Gastroesophageal sphincter (tissue), 4 donors: Measurements from ENCODE around the gene MMP28. TPM values are rescaled to one million over a fixed set of nuclear protein-coding genes. Genes with fewer than 3 reads are reported as not detected.
A peak's percentile ranks its signal among the peaks of the same experiment; 100 is the strongest.

Source experiments
- ATAC-seq: fragments of 150-250 bp; one replicate; pipeline ENCODE4 v1.9.1; 2016; ENCODE audit warnings: mild to moderate bottlenecking, moderate library complexity
- H3K27ac ChIP-seq, 4 donors: fragments of 200-600 bp; sonication (generic) in 3 of 4; 1 replicate in 3 of 4; 2 replicates in 1 of 4; pipeline ENCODE4 v1.5.1; 2016 to 2019
- H3K27me3 ChIP-seq: fragments of 200-600 bp; sonication (generic); one replicate; pipeline ENCODE4 v1.5.1; 2019
- H3K36me3 ChIP-seq, 2 donors: fragments of 200-600 bp; sonication (generic); one replicate each; pipeline ENCODE4 v1.5.1; 2019; ENCODE audit warnings: control low read depth in 1 of 2
- H3K4me1 ChIP-seq, 3 donors: fragments of 200-600 bp; sonication (generic); 1 replicate in 2 of 3; 2 replicates in 1 of 3; pipeline ENCODE4 v1.5.1; 2016 to 2019; ENCODE audit warnings: control low read depth in 2 of 3
- H3K4me3 ChIP-seq, 2 donors: fragments of 200-600 bp; sonication (generic); one replicate each; pipeline ENCODE4 v1.5.1; 2019; ENCODE audit warnings: mild to moderate bottlenecking in 1 of 2, moderate library complexity in 1 of 2
- H3K9me3 ChIP-seq, 3 donors: fragments of 200-600 bp; sonication (generic); one replicate each; pipeline ENCODE4 v1.5.1; 2017 to 2019; ENCODE audit warnings: control low read depth in 2 of 3
- EP300 ChIP-seq: sonication (generic); formaldehyde crosslinking; IDR thresholded peaks from one replicate; pipeline ENCODE4 v1.6.1; 2017; ENCODE audit warnings: antibody characterized with exemption, mild to moderate bottlenecking
- POLR2A ChIP-seq, 2 donors: fragments of 450-650 bp; IDR thresholded peaks; one replicate each; pipeline ENCODE4 v1.6.1; 2017; ENCODE audit warnings: antibody characterized with exemption in 2 of 2, mild to moderate bottlenecking in 2 of 2, moderate library complexity in 1 of 2
- POLR2AphosphoS5 ChIP-seq: sonication (generic); formaldehyde crosslinking; IDR thresholded peaks from one replicate; pipeline ENCODE4 v1.6.1; 2017; ENCODE audit warnings: antibody characterized with exemption
- WGBS, 2 donors: methylation state at CpG; one replicate each; pipeline ENCODE4 v1.1.5; 2018; ENCODE audit warnings: low coverage in 1 of 2; 5-methylcytosine and 5-hydroxymethylcytosine counted together
- total RNA-seq, 4 donors: library from RNA; depleted of rRNA; stranded (reverse); fragments of >200 nt; gene quantifications; one replicate each; pipeline ENCODE4 v1.1.0, GENCODE V29; 2016
- TF ChIP-seq, protein P1 (sequence below), 4 experiments: fragments of 200-600 bp in 2 of 4; fragments of 450-650 bp in 2 of 4; sonication (generic) in 1 of 4; IDR thresholded peaks; one replicate each; pipeline ENCODE4 v1.5.1; 2017 to 2019; ENCODE audit warnings: antibody characterized with exemption in 4 of 4, mild to moderate bottlenecking in 2 of 4, moderate library complexity in 2 of 4

The MMP28 gene
- total RNA-seq, 4 donors from 2014 or later, result 78.4 to 139 (median 97.3) TPM

GRCh38 chr17:35841101-35841500 lies 45.7 kb upstream of the MMP28 start:
- H3K4me1 ChIP-seq, result no peaks in the 10 kb centered on the region
- peaks cover 7 to 100% of the 10 kb centered on the region in 2 donors for H3K36me3 ChIP-seq

GRCh38 chr17:35825206-35825605 lies 29.8 kb upstream of the MMP28 start:
- Histone ChIP-seq H3K4me1 (peaks cover 0 to 29% (median under 1%) of the 10 kb centered on the region in 3 donors), H3K9me3 (no peaks in the 10 kb centered on the region), H3K4me3 (no peak overlapping the region), H3K27ac (no peak overlapping the region), H3K36me3 (peaks cover 0 to 91% of the 10 kb centered on the region in 2 donors), H3K27me3 (no peaks in the 10 kb centered on the region)
- ATAC-seq, result no peak
- 100% methylated on average over 1 of the region's 1 CpG; no CpG with 5 or more reads in 1 of the 2 donors for WGBS, 2 donors
- TF ChIP-seq POLR2AphosphoS5 (no peak), EP300 (no peak), POLR2A (IDR thresholded peaks at IDR 0.05) (no peak)
- TF ChIP-seq, protein P1, sequence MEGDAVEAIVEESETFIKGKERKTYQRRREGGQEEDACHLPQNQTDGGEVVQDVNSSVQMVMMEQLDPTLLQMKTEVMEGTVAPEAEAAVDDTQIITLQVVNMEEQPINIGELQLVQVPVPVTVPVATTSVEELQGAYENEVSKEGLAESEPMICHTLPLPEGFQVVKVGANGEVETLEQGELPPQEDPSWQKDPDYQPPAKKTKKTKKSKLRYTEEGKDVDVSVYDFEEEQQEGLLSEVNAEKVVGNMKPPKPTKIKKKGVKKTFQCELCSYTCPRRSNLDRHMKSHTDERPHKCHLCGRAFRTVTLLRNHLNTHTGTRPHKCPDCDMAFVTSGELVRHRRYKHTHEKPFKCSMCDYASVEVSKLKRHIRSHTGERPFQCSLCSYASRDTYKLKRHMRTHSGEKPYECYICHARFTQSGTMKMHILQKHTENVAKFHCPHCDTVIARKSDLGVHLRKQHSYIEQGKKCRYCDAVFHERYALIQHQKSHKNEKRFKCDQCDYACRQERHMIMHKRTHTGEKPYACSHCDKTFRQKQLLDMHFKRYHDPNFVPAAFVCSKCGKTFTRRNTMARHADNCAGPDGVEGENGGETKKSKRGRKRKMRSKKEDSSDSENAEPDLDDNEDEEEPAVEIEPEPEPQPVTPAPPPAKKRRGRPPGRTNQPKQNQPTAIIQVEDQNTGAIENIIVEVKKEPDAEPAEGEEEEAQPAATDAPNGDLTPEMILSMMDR (IDR thresholded peaks at IDR 0.05), result no peak

More at GRCh38 chr17:35841101-35841500, 45.7 kb upstream of the MMP28 start:
- no peak for ATAC-seq
- Histone ChIP-seq H3K27ac (no peak overlapping the region), H3K4me3 (no peak overlapping the region), H3K27me3 (no peaks in the 10 kb centered on the region), H3K9me3 (no peaks in the 10 kb centered on the region)
- TF ChIP-seq, protein P1 (IDR thresholded peaks at IDR 0.05), result no peak
- TF ChIP-seq POLR2A (IDR thresholded peaks at IDR 0.05) (no peak), POLR2AphosphoS5 (no peak), EP300 (no peak)
- WGBS, 2 donors, result 72 to 81% methylated on average over 3 of the region's 3 CpGs

- ATAC-seq, result peak; percentile 65
Measured at GRCh38 chr17:35821308-35821707, 25.9 kb upstream of the MMP28 start.

DNA sequence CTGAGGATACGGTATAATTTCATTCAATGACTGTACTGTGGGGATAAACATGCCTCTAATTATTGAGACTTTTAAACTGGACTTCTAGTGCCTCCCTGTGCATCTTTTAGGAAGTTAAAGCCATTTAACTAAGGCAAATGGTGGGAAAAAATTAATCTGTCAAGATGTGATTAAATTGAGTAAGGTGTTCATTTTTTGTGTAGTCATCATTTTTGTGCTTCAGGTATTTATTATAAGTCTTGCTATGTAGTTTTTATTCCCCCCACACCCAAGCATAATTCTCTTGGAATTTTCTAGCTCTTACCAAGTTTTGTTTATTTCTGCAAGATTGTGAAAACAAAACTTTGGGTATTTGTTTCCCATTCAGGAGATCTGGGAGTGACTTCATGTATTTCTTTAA lies 24.0 kb upstream of the MMP28 start:
- Histone ChIP-seq H3K4me3 (no peak overlapping the region), H3K4me1 (peaks cover 13 to 86% (median 19%) of the 10 kb centered on the region in 3 donors), H3K36me3 (peaks cover 0 to 62% of the 10 kb centered on the region in 2 donors), H3K27me3 (no peaks in the 10 kb centered on the region), H3K27ac (peak overlapping the region in 2 of 4 donors; percentile 77), H3K9me3 (no peaks in the 10 kb centered on the region)
- WGBS, 2 donors, result 33 to 48% methylated on average over 1 of the region's 1 CpG
- no peak for TF ChIP-seq POLR2AphosphoS5
- TF ChIP-seq, protein P1 (IDR thresholded peaks at IDR 0.05), result peak in 1 of 4 experiments; percentile 29
- ATAC-seq, result no peak

More at GRCh38 chr17:35821308-35821707, 25.9 kb upstream of the MMP28 start:
- H3K27me3 ChIP-seq, result no peaks in the 10 kb centered on the region
- 16 to 62% methylated on average over 2 of the region's 2 CpGs for WGBS, 2 donors
- TF ChIP-seq EP300 (no peak), POLR2A (IDR thresholded peaks at IDR 0.05) (no peak), POLR2AphosphoS5 (peak; percentile 67)
- TF ChIP-seq, protein P1 (IDR thresholded peaks at IDR 0.05), result no peak
- H3K27ac ChIP-seq, result peak overlapping the region; percentile 77 to 82 (median 80)
- H3K36me3 ChIP-seq, result peaks cover 0 to 75% of the 10 kb centered on the region in 2 donors
- no peak overlapping the region for H3K4me3 ChIP-seq
- peaks cover 6 to 67% (median 7%) of the 10 kb centered on the region in 3 donors for H3K4me1 ChIP-seq
- no peaks in the 10 kb centered on the region for H3K9me3 ChIP-seq

DNA sequence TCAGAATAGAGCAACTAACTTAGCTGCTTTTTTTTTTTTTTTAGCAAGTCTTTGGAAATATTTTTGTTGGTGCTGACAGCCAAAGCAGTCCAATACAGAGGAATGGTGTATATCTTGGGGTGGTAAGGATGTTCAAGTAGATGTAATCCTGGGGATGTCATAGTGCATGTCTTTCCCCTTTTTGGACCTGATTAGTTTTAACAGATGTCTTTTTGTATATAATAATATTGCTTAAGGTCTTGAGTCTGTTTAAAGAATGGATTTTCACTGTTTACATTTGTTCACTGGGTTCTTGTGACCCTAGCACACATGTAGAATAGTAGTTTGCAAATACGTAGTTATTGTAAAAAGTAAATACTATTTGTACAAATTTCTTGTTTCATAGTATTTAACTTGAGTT lies 21.8 kb upstream of the MMP28 start:
- Histone ChIP-seq H3K4me3 (no peak overlapping the region), H3K4me1 (peaks cover 13 to 98% (median 22%) of the 10 kb centered on the region in 3 donors), H3K36me3 (peaks cover 0 to 39% of the 10 kb centered on the region in 2 donors), H3K27me3 (no peaks in the 10 kb centered on the region), H3K27ac (peak overlapping the region in 3 of 4 donors; percentile 6 to 77 (median 77)), H3K9me3 (no peaks in the 10 kb centered on the region)
- 33 to 47% methylated on average over 1 of the region's 1 CpG for WGBS, 2 donors
- TF ChIP-seq POLR2A (IDR thresholded peaks at IDR 0.05) (no peak), POLR2AphosphoS5 (peak; percentile 8), EP300 (no peak)
- TF ChIP-seq, protein P1 (IDR thresholded peaks at IDR 0.05), result no peak
- ATAC-seq, result peak; percentile 34
